HCT116 (cell line): ENCODE measurements around the gene RASSF7.

ENCODE experiments used
- CTCF ChIP-seq, 3 experiments: fragments of 200-600 bp in 1 of 3; sonication (generic) in 1 of 3; IDR thresholded peaks in 2 of 3; conservative IDR thresholded peaks in 1 of 3; 2 replicates each; pipeline ENCODE4 v1.5.1; 2012 to 2017; ENCODE audit warnings: low read depth in 2 of 3, low read length in 2 of 3, antibody characterized with exemption in 1 of 3, borderline replicate concordance in 1 of 3, control low read depth in 1 of 3, mild to moderate bottlenecking in 1 of 3, mixed read lengths in 1 of 3, mixed run types in 1 of 3, moderate library complexity in 1 of 3; ENCODE audit not compliant: insufficient read depth in 1 of 3
- EZH2 ChIP-seq: fragments of 200-600 bp; sonication (generic); IDR thresholded peaks from 2 replicates; pipeline ENCODE4 v1.6.1; 2017; ENCODE audit warnings: antibody characterized with exemption, mixed run types
- POLR2A ChIP-seq: IDR thresholded peaks from 2 replicates; pipeline ENCODE4 v1.7.0; 2011; ENCODE audit warnings: borderline replicate concordance; ENCODE audit not compliant: insufficient read depth, insufficient read length; ENCODE audit errors: extremely low read depth
- POLR2AphosphoS5 ChIP-seq: IDR thresholded peaks from 2 replicates; pipeline ENCODE4 v1.6.1; 2011; ENCODE audit warnings: mild to moderate bottlenecking, low read depth, low read length, moderate library complexity
- SIN3A ChIP-seq: IDR thresholded peaks from 2 replicates; pipeline ENCODE4 v1.6.1; 2012; ENCODE audit warnings: low read depth

- TF ChIP-seq CTCF (IDR thresholded peaks at IDR 0.05 in 2 of 3, conservative IDR thresholded peaks at IDR 0.05 in 1 of 3; ENCODE audit: borderline replicate concordance in 1 of 3, insufficient read depth in 1 of 3, low read depth in 2 of 3, low read length in 2 of 3) = no peak
- TF ChIP-seq POLR2A = no peak
- TF ChIP-seq POLR2AphosphoS5 = no peak
- TF ChIP-seq EZH2 = no peak
- no peak for TF ChIP-seq SIN3A
Observed at GRCh38 chr11:516400-516799, 44.4 kb upstream of the RASSF7 start.
